K562 (cell line): ENCODE data around the gene FLAD1. TPM values are rescaled to one million over a fixed set of nuclear protein-coding genes. Genes with fewer than 3 reads are reported as not detected.

Source experiments
- CHD1 ChIP-seq: fragments of 200-600 bp; sonication (generic); IDR thresholded peaks from one replicate; pipeline ENCODE4 v1.6.1; 2012; ENCODE audit warnings: mild to moderate bottlenecking, moderate library complexity, low read length, inconsistent platforms
- E2F3 ChIP-seq: fragments of 250-450 bp; sonication (Bioruptor Pico); IDR thresholded peaks from 2 replicates; pipeline ENCODE4 v1.4.0; 2020; ENCODE audit warnings: mild to moderate bottlenecking
- NCOR1 ChIP-seq: fragments of 450-650 bp; IDR thresholded peaks from 2 replicates; pipeline ENCODE4 v1.6.1; 2016; ENCODE audit warnings: mild to moderate bottlenecking, moderate library complexity
- TCFL5 ChIP-seq: fragments of 250-450 bp; sonication (Bioruptor Pico); conservative IDR thresholded peaks from 2 replicates; pipeline ENCODE4 v1.6.1; 2021; ENCODE audit warnings: mild to moderate bottlenecking, moderate library complexity, matching md5 sums
- ZNF134 ChIP-seq: fragments of 250-450 bp; sonication (Bioruptor Pico); conservative IDR thresholded peaks from 2 replicates; pipeline ENCODE4 v1.4.0; 2020
- ZNF263 ChIP-seq: sonication (generic); formaldehyde crosslinking; IDR thresholded peaks from 2 replicates; pipeline ENCODE4 v1.8.0; 2022; ENCODE audit warnings: mild to moderate bottlenecking, missing genetic modification reagents, borderline replicate concordance
- polyA plus RNA-seq, 8 experiments: library from polyadenylated mRNA; depleted of rRNA in 4 of 8; stranded (reverse) in 5 of 8; unstranded in 3 of 8; fragments of >200 nt; fragmentation: Nextera tagmentation in 2 of 8; fragmentation: Illumina TruSeq in 1 of 8; extraction: Ambion mirVana in 2 of 8; extraction: Trizol in 1 of 8; gene quantifications; 2 replicates each; pipeline versions ENCODE4 v1.2.1 to v1.2.3, GENCODE V29; 2011 to 2014; ENCODE audit warnings: inconsistent platforms in 1 of 8, missing spikeins in 1 of 8
- total RNA-seq, 7 experiments: library from RNA; depleted of rRNA in 6 of 7; stranded (reverse); fragments of >200 nt in 6 of 7; fragmentation: Illumina TruSeq in 2 of 7; extraction: Trizol in 2 of 7; gene quantifications; 2 replicates each; pipeline versions ENCODE4 v1.2.1 to v1.2.3, GENCODE V29; 2011 to 2021; ENCODE audit warnings: low replicate concordance in 1 of 7
- TF ChIP-seq, protein P1 (sequence below), 2 experiments: fragments of 450-650 bp in 1 of 2; sonication (generic) in 1 of 2; formaldehyde crosslinking in 1 of 2; IDR thresholded peaks in 1 of 2; conservative IDR thresholded peaks in 1 of 2; 2 replicates each; pipeline versions ENCODE4 v1.6.1 to v1.8.1; 2016 to 2023; ENCODE audit warnings: mild to moderate bottlenecking in 2 of 2, moderate library complexity in 2 of 2, inconsistent platforms in 1 of 2, missing genetic modification reagents in 1 of 2
- TF ChIP-seq, protein P2 (sequence below): IDR thresholded peaks from 2 replicates; pipeline ENCODE4 v1.6.1; 2014; ENCODE audit warnings: antibody characterized with exemption
- TF ChIP-seq, protein P3 (sequence below): fragments of 250-450 bp; sonication (Bioruptor Pico); IDR thresholded peaks from 2 replicates; pipeline ENCODE4 v1.8.0; 2022; ENCODE audit warnings: inconsistent platforms, mild to moderate bottlenecking, moderate library complexity, borderline replicate concordance
- TF ChIP-seq, protein P4 (sequence below): sonication (generic); formaldehyde crosslinking; IDR thresholded peaks from 2 replicates; pipeline ENCODE4 v1.4.0; 2020; ENCODE audit warnings: mild to moderate bottlenecking, missing genetic modification reagents
- TF ChIP-seq, protein P5 (sequence below), 2 experiments: fragments of 450-650 bp in 1 of 2; IDR thresholded peaks; 2 replicates each; pipeline ENCODE4 v1.6.1; 2011 to 2017; ENCODE audit warnings: low read depth in 2 of 2, antibody characterized with exemption in 1 of 2, borderline replicate concordance in 1 of 2, low read length in 1 of 2, mild to moderate bottlenecking in 1 of 2, mixed read lengths in 1 of 2; ENCODE audit not compliant: control insufficient read depth in 1 of 2
- TF ChIP-seq, protein P6 (sequence below): fragments of 200-800 bp; sonication (Bioruptor generic); IDR thresholded peaks from 2 replicates; pipeline ENCODE4 v1.6.1; 2017; ENCODE audit warnings: missing genetic modification characterization, missing compliant biosample characterization
- TF ChIP-seq, protein P7 (sequence below): sonication (generic); formaldehyde crosslinking; IDR thresholded peaks from 2 replicates; pipeline ENCODE4 v1.8.1; 2023; ENCODE audit warnings: mild to moderate bottlenecking, missing genetic modification reagents

Gene FLAD1
- total and polyA plus RNA-seq, 9 of the 15 experiments (the other 6 are each of a cell fraction or from before 2014, with no cell fraction given) = 24.9 to 85.8 (median 67.0) TPM

DNA sequence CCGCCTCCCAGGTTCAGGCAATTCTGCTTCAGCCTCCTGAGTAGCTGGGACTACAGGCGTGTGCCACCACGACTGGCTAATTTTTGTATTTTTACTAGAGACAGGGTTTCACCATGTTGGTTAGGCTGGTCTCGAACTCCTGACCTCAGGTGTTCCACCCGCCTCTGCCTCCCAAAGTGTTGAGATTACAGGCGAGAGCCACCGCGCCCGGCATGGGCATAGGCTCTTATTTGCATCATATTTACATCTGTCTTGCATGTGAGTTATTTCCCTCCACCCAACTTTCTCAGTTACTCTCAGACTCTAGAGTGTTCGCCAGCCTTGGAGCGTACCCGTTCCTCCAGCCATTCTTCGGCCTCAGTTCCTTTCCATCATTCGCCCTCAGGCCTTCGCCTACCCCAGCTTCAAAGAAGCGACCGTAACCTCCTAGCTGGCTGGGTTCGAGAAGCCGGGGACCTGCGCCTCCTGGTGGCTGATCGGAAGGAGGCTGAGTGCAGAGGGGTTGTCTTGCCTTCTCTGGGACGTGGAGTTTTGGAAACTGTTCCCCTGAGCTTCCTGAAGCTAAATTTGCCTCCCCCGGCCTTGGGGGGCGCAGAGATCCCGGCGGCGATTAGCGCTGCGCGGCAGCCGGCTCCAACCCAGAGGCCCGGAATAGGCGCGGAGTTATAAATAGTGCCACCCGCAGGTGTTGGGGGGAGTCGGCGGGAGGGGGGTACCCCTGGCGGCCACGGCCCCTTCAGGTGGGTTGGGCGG, 15.8 kb downstream of the FLAD1 start (continued):
- TF ChIP-seq, protein P1, sequence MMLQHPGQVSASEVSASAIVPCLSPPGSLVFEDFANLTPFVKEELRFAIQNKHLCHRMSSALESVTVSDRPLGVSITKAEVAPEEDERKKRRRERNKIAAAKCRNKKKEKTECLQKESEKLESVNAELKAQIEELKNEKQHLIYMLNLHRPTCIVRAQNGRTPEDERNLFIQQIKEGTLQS (IDR thresholded peaks at IDR 0.05) = no peak
- TF ChIP-seq, protein P1 (CRISPR knock-in tag; conservative IDR thresholded peaks at IDR 0.05) = no peak
- TF ChIP-seq CHD1 = no peak
- TF ChIP-seq ZNF134 (CRISPR knock-in tag) = no peak
- TF ChIP-seq ZNF263 (CRISPR knock-in tag) = no peak
- TF ChIP-seq, protein P2, sequence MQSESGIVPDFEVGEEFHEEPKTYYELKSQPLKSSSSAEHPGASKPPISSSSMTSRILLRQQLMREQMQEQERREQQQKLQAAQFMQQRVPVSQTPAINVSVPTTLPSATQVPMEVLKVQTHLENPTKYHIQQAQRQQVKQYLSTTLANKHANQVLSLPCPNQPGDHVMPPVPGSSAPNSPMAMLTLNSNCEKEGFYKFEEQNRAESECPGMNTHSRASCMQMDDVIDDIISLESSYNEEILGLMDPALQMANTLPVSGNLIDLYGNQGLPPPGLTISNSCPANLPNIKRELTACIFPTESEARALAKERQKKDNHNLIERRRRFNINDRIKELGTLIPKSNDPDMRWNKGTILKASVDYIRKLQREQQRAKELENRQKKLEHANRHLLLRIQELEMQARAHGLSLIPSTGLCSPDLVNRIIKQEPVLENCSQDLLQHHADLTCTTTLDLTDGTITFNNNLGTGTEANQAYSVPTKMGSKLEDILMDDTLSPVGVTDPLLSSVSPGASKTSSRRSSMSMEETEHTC = no peak
- TF ChIP-seq E2F3 (CRISPR knock-in tag) = no peak
- TF ChIP-seq, protein P3, sequence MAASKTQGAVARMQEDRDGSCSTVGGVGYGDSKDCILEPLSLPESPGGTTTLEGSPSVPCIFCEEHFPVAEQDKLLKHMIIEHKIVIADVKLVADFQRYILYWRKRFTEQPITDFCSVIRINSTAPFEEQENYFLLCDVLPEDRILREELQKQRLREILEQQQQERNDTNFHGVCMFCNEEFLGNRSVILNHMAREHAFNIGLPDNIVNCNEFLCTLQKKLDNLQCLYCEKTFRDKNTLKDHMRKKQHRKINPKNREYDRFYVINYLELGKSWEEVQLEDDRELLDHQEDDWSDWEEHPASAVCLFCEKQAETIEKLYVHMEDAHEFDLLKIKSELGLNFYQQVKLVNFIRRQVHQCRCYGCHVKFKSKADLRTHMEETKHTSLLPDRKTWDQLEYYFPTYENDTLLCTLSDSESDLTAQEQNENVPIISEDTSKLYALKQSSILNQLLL (CRISPR knock-in tag) = no peak
- TF ChIP-seq NCOR1 = 0 out of 2 replicates have a peak, but pooled peaks have one; percentile 28
- TF ChIP-seq, protein P4, sequence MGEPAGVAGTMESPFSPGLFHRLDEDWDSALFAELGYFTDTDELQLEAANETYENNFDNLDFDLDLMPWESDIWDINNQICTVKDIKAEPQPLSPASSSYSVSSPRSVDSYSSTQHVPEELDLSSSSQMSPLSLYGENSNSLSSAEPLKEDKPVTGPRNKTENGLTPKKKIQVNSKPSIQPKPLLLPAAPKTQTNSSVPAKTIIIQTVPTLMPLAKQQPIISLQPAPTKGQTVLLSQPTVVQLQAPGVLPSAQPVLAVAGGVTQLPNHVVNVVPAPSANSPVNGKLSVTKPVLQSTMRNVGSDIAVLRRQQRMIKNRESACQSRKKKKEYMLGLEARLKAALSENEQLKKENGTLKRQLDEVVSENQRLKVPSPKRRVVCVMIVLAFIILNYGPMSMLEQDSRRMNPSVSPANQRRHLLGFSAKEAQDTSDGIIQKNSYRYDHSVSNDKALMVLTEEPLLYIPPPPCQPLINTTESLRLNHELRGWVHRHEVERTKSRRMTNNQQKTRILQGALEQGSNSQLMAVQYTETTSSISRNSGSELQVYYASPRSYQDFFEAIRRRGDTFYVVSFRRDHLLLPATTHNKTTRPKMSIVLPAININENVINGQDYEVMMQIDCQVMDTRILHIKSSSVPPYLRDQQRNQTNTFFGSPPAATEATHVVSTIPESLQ = no peak
- no peak for TF ChIP-seq TCFL5 (CRISPR knock-in tag)
- TF ChIP-seq, protein P5, sequence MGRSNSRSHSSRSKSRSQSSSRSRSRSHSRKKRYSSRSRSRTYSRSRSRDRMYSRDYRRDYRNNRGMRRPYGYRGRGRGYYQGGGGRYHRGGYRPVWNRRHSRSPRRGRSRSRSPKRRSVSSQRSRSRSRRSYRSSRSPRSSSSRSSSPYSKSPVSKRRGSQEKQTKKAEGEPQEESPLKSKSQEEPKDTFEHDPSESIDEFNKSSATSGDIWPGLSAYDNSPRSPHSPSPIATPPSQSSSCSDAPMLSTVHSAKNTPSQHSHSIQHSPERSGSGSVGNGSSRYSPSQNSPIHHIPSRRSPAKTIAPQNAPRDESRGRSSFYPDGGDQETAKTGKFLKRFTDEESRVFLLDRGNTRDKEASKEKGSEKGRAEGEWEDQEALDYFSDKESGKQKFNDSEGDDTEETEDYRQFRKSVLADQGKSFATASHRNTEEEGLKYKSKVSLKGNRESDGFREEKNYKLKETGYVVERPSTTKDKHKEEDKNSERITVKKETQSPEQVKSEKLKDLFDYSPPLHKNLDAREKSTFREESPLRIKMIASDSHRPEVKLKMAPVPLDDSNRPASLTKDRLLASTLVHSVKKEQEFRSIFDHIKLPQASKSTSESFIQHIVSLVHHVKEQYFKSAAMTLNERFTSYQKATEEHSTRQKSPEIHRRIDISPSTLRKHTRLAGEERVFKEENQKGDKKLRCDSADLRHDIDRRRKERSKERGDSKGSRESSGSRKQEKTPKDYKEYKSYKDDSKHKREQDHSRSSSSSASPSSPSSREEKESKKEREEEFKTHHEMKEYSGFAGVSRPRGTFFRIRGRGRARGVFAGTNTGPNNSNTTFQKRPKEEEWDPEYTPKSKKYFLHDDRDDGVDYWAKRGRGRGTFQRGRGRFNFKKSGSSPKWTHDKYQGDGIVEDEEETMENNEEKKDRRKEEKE (IDR thresholded peaks at IDR 0.05; ENCODE audit: borderline replicate concordance in 1 of 2, control insufficient read depth in 1 of 2, low read depth in 2 of 2, low read length in 1 of 2) = 0 out of 4 replicates have a peak, but pooled peaks of 1 of the 2 experiments have one; percentile 66
- TF ChIP-seq, protein P6, sequence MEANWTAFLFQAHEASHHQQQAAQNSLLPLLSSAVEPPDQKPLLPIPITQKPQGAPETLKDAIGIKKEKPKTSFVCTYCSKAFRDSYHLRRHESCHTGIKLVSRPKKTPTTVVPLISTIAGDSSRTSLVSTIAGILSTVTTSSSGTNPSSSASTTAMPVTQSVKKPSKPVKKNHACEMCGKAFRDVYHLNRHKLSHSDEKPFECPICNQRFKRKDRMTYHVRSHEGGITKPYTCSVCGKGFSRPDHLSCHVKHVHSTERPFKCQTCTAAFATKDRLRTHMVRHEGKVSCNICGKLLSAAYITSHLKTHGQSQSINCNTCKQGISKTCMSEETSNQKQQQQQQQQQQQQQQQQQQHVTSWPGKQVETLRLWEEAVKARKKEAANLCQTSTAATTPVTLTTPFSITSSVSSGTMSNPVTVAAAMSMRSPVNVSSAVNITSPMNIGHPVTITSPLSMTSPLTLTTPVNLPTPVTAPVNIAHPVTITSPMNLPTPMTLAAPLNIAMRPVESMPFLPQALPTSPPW = peak; percentile 43; the same call in 1 of the 2 replicates
- TF ChIP-seq, protein P7, sequence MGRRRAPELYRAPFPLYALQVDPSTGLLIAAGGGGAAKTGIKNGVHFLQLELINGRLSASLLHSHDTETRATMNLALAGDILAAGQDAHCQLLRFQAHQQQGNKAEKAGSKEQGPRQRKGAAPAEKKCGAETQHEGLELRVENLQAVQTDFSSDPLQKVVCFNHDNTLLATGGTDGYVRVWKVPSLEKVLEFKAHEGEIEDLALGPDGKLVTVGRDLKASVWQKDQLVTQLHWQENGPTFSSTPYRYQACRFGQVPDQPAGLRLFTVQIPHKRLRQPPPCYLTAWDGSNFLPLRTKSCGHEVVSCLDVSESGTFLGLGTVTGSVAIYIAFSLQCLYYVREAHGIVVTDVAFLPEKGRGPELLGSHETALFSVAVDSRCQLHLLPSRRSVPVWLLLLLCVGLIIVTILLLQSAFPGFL (CRISPR knock-in tag) = no peak
